A549 (cell line): ENCODE measurements around the gene CPSF2. TPM values are rescaled to one million over a fixed set of nuclear protein-coding genes. Genes with fewer than 3 reads are reported as not detected.

Source experiments
- ATAC-seq, 2 experiments: fragments of 200-7000 bp in 1 of 2; fragments of >200 bp in 1 of 2; cut with Nextera tagmentation in 1 of 2; cut with Tn5 transposase in 1 of 2; 3 replicates each; pipeline versions ENCODE4 v1.8.0 to v1.9.1; 2018 to 2020; ENCODE audit warnings: mild to moderate bottlenecking in 1 of 2, moderate library complexity in 1 of 2
- CTCF ChIA-PET: fragments of 300-600 bp; sonication (Branson Sonifier 250); formaldehyde crosslinking; extraction: SDS; loops from one replicate; lab custom pipeline; 2021; ENCODE audit warnings: antibody characterized with exemption, inconsistent platforms; lab: Yijun Ruan, JAX
- POLR2A ChIA-PET: fragments of 350-600 bp; formaldehyde crosslinking; extraction: SDS; loops from one replicate; lab custom pipeline; 2021; ENCODE audit warnings: antibody characterized with exemption, inconsistent platforms; lab: Yijun Ruan, JAX
- DNase-seq, 2 experiments: peaks; one replicate each; pipeline versions ENCODE4 v3.0.0 to v3.0.0-alpha.2; 2011 to 2016; ENCODE audit warnings: low read depth in 1 of 2, low spot score in 1 of 2
- FAIRE-seq: peaks from 2 replicates; lab custom pipeline; 2011; peaks lifted over from hg19 to GRCh38; lab: Jason Lieb, UNC
- H3K27ac ChIP-seq, 2 experiments: fragments of >200 bp; sonication (Bioruptor Twin); formaldehyde crosslinking; 3 replicates each; pipeline ENCODE4 v1.5.1; 2016 to 2017
- H3K4me1 ChIP-seq: fragments of >200 bp; sonication (Bioruptor Twin); formaldehyde crosslinking; 3 replicates; pipeline ENCODE4 v1.6.1; 2016
- H3K4me2 ChIP-seq: fragments of >200 bp; sonication (Bioruptor Twin); formaldehyde crosslinking; 3 replicates; pipeline ENCODE4 v1.6.1; 2016
- H3K4me3 ChIP-seq: fragments of >200 bp; sonication (Bioruptor Twin); formaldehyde crosslinking; 3 replicates; pipeline ENCODE4 v1.5.1; 2016
- H3K9me3 ChIP-seq: fragments of >200 bp; sonication (Bioruptor Twin); formaldehyde crosslinking; 3 replicates; pipeline ENCODE4 v1.6.1; 2016
- BCL3 ChIP-seq: fragments of >200 bp; sonication (Bioruptor Twin); formaldehyde crosslinking; IDR thresholded peaks from 3 replicates; pipeline ENCODE4 v1.6.1; 2016
- BHLHE40 ChIP-seq: IDR thresholded peaks from 2 replicates; pipeline ENCODE4 v1.6.1; 2012; ENCODE audit warnings: low read depth, low read length, inconsistent platforms
- E2F6 ChIP-seq: IDR thresholded peaks from 2 replicates; pipeline ENCODE4 v1.6.1; 2012; ENCODE audit warnings: low read depth, borderline replicate concordance
- EP300 ChIP-seq, 2 experiments: fragments of >200 bp; sonication (Bioruptor Twin); formaldehyde crosslinking; IDR thresholded peaks; 2 replicates in 1 of 2; 3 replicates in 1 of 2; pipeline ENCODE4 v1.6.1; 2016 to 2017
- FOSL2 ChIP-seq, 2 experiments: fragments of 450-650 bp in 1 of 2; fragments of >200 bp in 1 of 2; sonication (Bioruptor Twin) in 1 of 2; formaldehyde crosslinking; IDR thresholded peaks; 2 replicates each; pipeline versions ENCODE4 v1.5.0 to v1.6.1; 2016 to 2020; ENCODE audit warnings: mild to moderate bottlenecking in 1 of 2, moderate library complexity in 1 of 2
- GATA3 ChIP-seq: IDR thresholded peaks from 2 replicates; pipeline ENCODE4 v1.6.1; 2012; ENCODE audit warnings: borderline replicate concordance
- HDAC2 ChIP-seq: fragments of 200-600 bp; sonication (generic); IDR thresholded peaks from 2 replicates; pipeline ENCODE4 v1.6.1; 2016
- HEYL ChIP-seq: fragments of 250-450 bp; sonication (Bioruptor Pico); IDR thresholded peaks from 2 replicates; pipeline ENCODE4 v1.8.0; 2021; ENCODE audit warnings: mild to moderate bottlenecking, moderate library complexity
- HOXA7 ChIP-seq: fragments of 250-450 bp; sonication (Bioruptor Pico); IDR thresholded peaks from 2 replicates; pipeline ENCODE4 v1.5.0; 2020; ENCODE audit warnings: mild to moderate bottlenecking, moderate library complexity
- HOXB5 ChIP-seq: fragments of 250-450 bp; sonication (Bioruptor Pico); IDR thresholded peaks from 2 replicates; pipeline ENCODE4 v1.5.0; 2020; ENCODE audit warnings: mild to moderate bottlenecking, moderate library complexity
- JUN ChIP-seq, 2 experiments: fragments of >200 bp; sonication (Bioruptor Twin); formaldehyde crosslinking; IDR thresholded peaks; 2 replicates in 1 of 2; 3 replicates in 1 of 2; pipeline ENCODE4 v1.6.1; 2016 to 2017
- KDM1A ChIP-seq: fragments of 200-600 bp; sonication (generic); IDR thresholded peaks from 2 replicates; pipeline ENCODE4 v1.6.1; 2016; ENCODE audit warnings: low read depth, mild to moderate bottlenecking
- MYC ChIP-seq: IDR thresholded peaks from 2 replicates; pipeline ENCODE4 v1.6.1; 2012; ENCODE audit warnings: mild to moderate bottlenecking, inconsistent platforms, low read length, improper control_type of control experiment, borderline replicate concordance
- NFE2L2 ChIP-seq: fragments of 150-350 bp; conservative IDR thresholded peaks from 2 replicates; pipeline ENCODE4 v1.6.1; 2014; ENCODE audit warnings: low read length
- NR3C1 ChIP-seq: fragments of >200 bp; sonication (Bioruptor Twin); formaldehyde crosslinking; IDR thresholded peaks from 3 replicates; pipeline ENCODE4 v1.6.1; 2017
- PHF8 ChIP-seq: fragments of 200-600 bp; sonication (generic); IDR thresholded peaks from 2 replicates; pipeline ENCODE4 v1.6.1; 2016; ENCODE audit warnings: low read depth, mild to moderate bottlenecking, antibody characterized with exemption, moderate library complexity, borderline replicate concordance
- POLR2A ChIP-seq: IDR thresholded peaks from 2 replicates; pipeline ENCODE4 v1.6.1; 2012; ENCODE audit warnings: mild to moderate bottlenecking, low read length
- POLR2AphosphoS2 ChIP-seq: conservative IDR thresholded peaks from 2 replicates; pipeline ENCODE4 v1.6.1; 2012; ENCODE audit warnings: low read length, improper control_type of control experiment, inconsistent platforms
- RFX5 ChIP-seq: fragments of 450-650 bp; IDR thresholded peaks from 2 replicates; pipeline ENCODE4 v1.7.1; 2014; ENCODE audit warnings: antibody characterized with exemption, mild to moderate bottlenecking, moderate library complexity
- ZNF302 ChIP-seq: fragments of 250-450 bp; sonication (Bioruptor Pico); IDR thresholded peaks from 2 replicates; pipeline ENCODE4 v1.9.0; 2021; ENCODE audit warnings: inconsistent platforms, mild to moderate bottlenecking, moderate library complexity
- WGBS: methylation state at CpG from one replicate; pipeline ENCODE4 v1.1.6; 2017; ENCODE audit errors: missing lambda C conversion rate; 5-methylcytosine and 5-hydroxymethylcytosine counted together
- polyA minus RNA-seq: library from RNA; depleted of rRNA, polyadenylated mRNA; stranded (reverse); fragments of >200 nt; gene quantifications from 2 replicates; pipeline ENCODE4 v1.2.3, GENCODE V29; 2011; rRNA and poly(A)+ RNA removed
- polyA plus RNA-seq, 4 experiments: library from polyadenylated mRNA; depleted of rRNA in 3 of 4; stranded (reverse); fragments of >200 nt; fragmentation: RNase III in 1 of 4; extraction: RNeasy Plus Mini Kit Qiagen cat#74134 plus additional on column Dnase treatment in 1 of 4; gene quantifications; 2 replicates in 3 of 4; 3 replicates in 1 of 4; pipeline ENCODE4 v1.2.3, GENCODE V29; 2011 to 2017
- TF ChIP-seq, protein P1 (sequence below): fragments of 450-650 bp; IDR thresholded peaks from 2 replicates; pipeline ENCODE4 v1.6.1; 2014; ENCODE audit warnings: antibody characterized with exemption
- TF ChIP-seq, protein P2 (sequence below): fragments of 250-450 bp; sonication (Bioruptor Pico); IDR thresholded peaks from 2 replicates; pipeline ENCODE4 v1.5.0; 2021; ENCODE audit warnings: mild to moderate bottlenecking, moderate library complexity, borderline replicate concordance
- TF ChIP-seq, protein P3 (sequence below): IDR thresholded peaks from 2 replicates; pipeline ENCODE4 v1.6.1; 2012

CPSF2 gene
- polyA plus RNA-seq (2011; rRNA removed) (60.0 and 75.3 TPM in 2 replicates), polyA plus RNA-seq (2017; fragmentation: RNase III; extraction: RNeasy Plus Mini Kit Qiagen cat#74134 plus additional on column Dnase treatment) (50.7 to 57.3 TPM (median 54.6 TPM) in 3 replicates), polyA minus RNA-seq (37.8 and 52.3 TPM in 2 replicates)
- 11.7 and 12.2 TPM in 2 replicates for polyA plus RNA-seq (2012; cell fraction: cytosol; rRNA removed)
- polyA plus RNA-seq (2012; cell fraction: nucleus; rRNA removed): 6.3 and 7.2 TPM in 2 replicates

- 1% methylated on average over 30 of the region's 55 CpGs for WGBS
- no peak for FAIRE-seq
Observed at GRCh38 chr14:92121670-92122350, at the start of gene CPSF2, which contains the start of gene NDUFB1. TSS of gene CPSF2 (plus strand) at chr14:92121969. CDS start at chr14:92130985, 9,016 bp downstream. TSS of gene NDUFB1 (minus strand) at chr14:92121706. CDS start at chr14:92117637, 4,069 bp downstream.

GRCh38 chr14:92074555-92074954 is 47.2 kb upstream of the CPSF2 start:
- H3K27ac ChIP-seq: no peak overlapping the region
- POLR2A ChIA-PET: no interaction called here
- no peak for TF ChIP-seq NR3C1
- no peak for TF ChIP-seq EP300 (IDR thresholded peaks at IDR 0.05)
- no peak for TF ChIP-seq NFE2L2
- no peak for TF ChIP-seq HOXB5 (CRISPR knock-in tag)
- no peak for TF ChIP-seq POLR2A
- no peak for TF ChIP-seq HEYL (CRISPR knock-in tag)
- no peak for TF ChIP-seq POLR2AphosphoS2
- TF ChIP-seq, protein P1, sequence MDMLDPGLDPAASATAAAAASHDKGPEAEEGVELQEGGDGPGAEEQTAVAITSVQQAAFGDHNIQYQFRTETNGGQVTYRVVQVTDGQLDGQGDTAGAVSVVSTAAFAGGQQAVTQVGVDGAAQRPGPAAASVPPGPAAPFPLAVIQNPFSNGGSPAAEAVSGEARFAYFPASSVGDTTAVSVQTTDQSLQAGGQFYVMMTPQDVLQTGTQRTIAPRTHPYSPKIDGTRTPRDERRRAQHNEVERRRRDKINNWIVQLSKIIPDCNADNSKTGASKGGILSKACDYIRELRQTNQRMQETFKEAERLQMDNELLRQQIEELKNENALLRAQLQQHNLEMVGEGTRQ: no peak
- TF ChIP-seq ZNF302: no peak
- TF ChIP-seq FOSL2 (IDR thresholded peaks at IDR 0.05): no peak
- TF ChIP-seq FOSL2 (CRISPR knock-in tag; IDR thresholded peaks at IDR 0.05): no peak
- no peak for TF ChIP-seq RFX5
- TF ChIP-seq, all 56 proteins: peak for 0
- FAIRE-seq (no peak), ATAC-seq (no peak), DNase-seq (no peak)
- Histone ChIP-seq H3K9me3 (no peaks in the 10 kb centered on the region), H3K4me2 (no peak overlapping the region), H3K4me3 (no peak overlapping the region), H3K4me1 (no peaks in the 10 kb centered on the region)
- CTCF ChIA-PET: interaction anchor here (1.0 kb wide), 1 partner anchor 11 kb away, joined by 3 read pairs; no protein-coding TSS in a partner anchor

More at GRCh38 chr14:92121670-92122350, at the start of gene CPSF2, which contains the start of gene NDUFB1:
- peak; percentile 79 for TF ChIP-seq BHLHE40
- TF ChIP-seq, protein P1: peak; percentile 57
- TF ChIP-seq POLR2A: peak; percentile 94
- TF ChIP-seq, protein P2, sequence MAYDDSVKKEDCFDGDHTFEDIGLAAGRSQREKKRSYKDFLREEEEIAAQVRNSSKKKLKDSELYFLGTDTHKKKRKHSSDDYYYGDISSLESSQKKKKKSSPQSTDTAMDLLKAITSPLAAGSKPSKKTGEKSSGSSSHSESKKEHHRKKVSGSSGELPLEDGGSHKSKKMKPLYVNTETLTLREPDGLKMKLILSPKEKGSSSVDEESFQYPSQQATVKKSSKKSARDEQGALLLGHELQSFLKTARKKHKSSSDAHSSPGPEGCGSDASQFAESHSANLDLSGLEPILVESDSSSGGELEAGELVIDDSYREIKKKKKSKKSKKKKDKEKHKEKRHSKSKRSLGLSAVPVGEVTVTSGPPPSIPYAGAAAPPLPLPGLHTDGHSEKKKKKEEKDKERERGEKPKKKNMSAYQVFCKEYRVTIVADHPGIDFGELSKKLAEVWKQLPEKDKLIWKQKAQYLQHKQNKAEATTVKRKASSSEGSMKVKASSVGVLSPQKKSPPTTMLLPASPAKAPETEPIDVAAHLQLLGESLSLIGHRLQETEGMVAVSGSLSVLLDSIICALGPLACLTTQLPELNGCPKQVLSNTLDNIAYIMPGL (CRISPR knock-in tag): peak; percentile 63; the same call in 1 of the 2 replicates
- TF ChIP-seq E2F6: peak; percentile 20; the same call in 1 of the 2 replicates
- peak; percentile 90; the same call in 1 of the 2 replicates for TF ChIP-seq GATA3
- TF ChIP-seq JUN (IDR thresholded peaks at IDR 0.05): peak; percentile 83 to 96
- TF ChIP-seq HOXA7 (CRISPR knock-in tag): no peak
- TF ChIP-seq MYC: no peak
- TF ChIP-seq, protein P3, sequence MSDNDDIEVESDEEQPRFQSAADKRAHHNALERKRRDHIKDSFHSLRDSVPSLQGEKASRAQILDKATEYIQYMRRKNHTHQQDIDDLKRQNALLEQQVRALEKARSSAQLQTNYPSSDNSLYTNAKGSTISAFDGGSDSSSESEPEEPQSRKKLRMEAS: peak; percentile 67
- TF ChIP-seq KDM1A: no peak
- TF ChIP-seq BCL3: peak; percentile 67; the same call in 2 of the 3 replicates
- TF ChIP-seq PHF8: peak; percentile 86
- no peak for TF ChIP-seq HDAC2
- ChIA-PET POLR2A (interaction anchor here (0.9 to 5.2 kb wide), 7 partner anchors 11 to 672 kb away, joined by 3 to 60 read pairs (median 4); partner anchors contain the start of genes ATXN3, GOLGA5, LGMN and TRIP11), CTCF (interaction anchor here (0.6 to 10.3 kb wide), 7 partner anchors 13 to 569 kb away, joined by 3 to 99 read pairs (median 4); partner anchors contain the start of gene ATXN3)
- peak within 1 kb of the TSS; percentile 91 for H3K4me2 ChIP-seq
- no peaks in the 10 kb centered on the region for H3K9me3 ChIP-seq
- H3K4me3 ChIP-seq: peak within 1 kb of the TSS; percentile 94
- DNase-seq (peak; percentile 79 to 96), ATAC-seq (peak; percentile 94 to 96)
- H3K4me1 ChIP-seq: peaks cover 14% of the 10 kb centered on the region; the same call in 2 of the 3 replicates
- H3K27ac ChIP-seq: peak within 1 kb of the TSS; percentile 97 to 98
